ENCODE data around the gene TEAD1.
A peak's percentile ranks its signal among the peaks of the same experiment; 100 is the strongest.

The TEAD1 gene

GRCh38 chr11:12806113-12806512 is 131.9 kb downstream of the TEAD1 start:
- H2BK120ac ChIP-seq (ENCODE audit: low read depth, low read length): no peak overlapping the region
- H3K36me3 ChIP-seq (replicated peaks in 1 of 2; ENCODE audit: control insufficient read depth in 2 of 2, insufficient read depth in 2 of 2, low read length in 2 of 2): peaks cover 8 to 24% of the 10 kb centered on the region in 2 donors
- no peak overlapping the region for H2AFZ ChIP-seq (ENCODE audit: low read length)
- H3K9me3 ChIP-seq (replicated peaks in 1 of 2; ENCODE audit: control insufficient read depth in 2 of 2, insufficient read depth in 1 of 2, low read depth in 1 of 2, low read length in 2 of 2): no peaks in the 10 kb centered on the region
- H2AK5ac ChIP-seq (ENCODE audit: low read depth, low read length): no peak overlapping the region
- no peak overlapping the region for H2BK15ac ChIP-seq (ENCODE audit: low read length)
- no peaks in the 10 kb centered on the region for H3K27me3 ChIP-seq (ENCODE audit: control insufficient read depth in 3 of 3, insufficient read depth in 3 of 3, low read depth in 1 of 3, low read length in 3 of 3)
- no peak overlapping the region for H4K8ac ChIP-seq (ENCODE audit: low read depth, low read length)
- no peak overlapping the region for H3K9ac ChIP-seq (ENCODE audit: low read depth, low read length, poor library complexity)
- no peak overlapping the region for H3K4me3 ChIP-seq (ENCODE audit: low read length in 2 of 2)
- H3K23ac ChIP-seq (ENCODE audit: low read depth, low read length, poor library complexity): no peak overlapping the region
- H3K27ac ChIP-seq (replicated peaks; ENCODE audit: low read length): no peak overlapping the region
- H4K91ac ChIP-seq (ENCODE audit: low read depth, low read length, poor library complexity): no peak overlapping the region
- no peak overlapping the region for H3K4me2 ChIP-seq (ENCODE audit: insufficient read depth, low read length, poor library complexity, severe bottlenecking)
- no peak overlapping the region for H2BK12ac ChIP-seq (ENCODE audit: low read length)
- no peak overlapping the region for H3K4ac ChIP-seq (ENCODE audit: low read length)
- H2BK5ac ChIP-seq (ENCODE audit: low read length): no peak overlapping the region
- H3K79me1 ChIP-seq (ENCODE audit: low read depth, low read length): peaks cover 10% of the 10 kb centered on the region
- peaks cover 20 to 47% of the 10 kb centered on the region in 2 donors for H3K4me1 ChIP-seq (ENCODE audit: control insufficient read depth in 2 of 2, insufficient read depth in 1 of 2, low read depth in 1 of 2, low read length in 2 of 2)
- no peak overlapping the region for H3K14ac ChIP-seq (ENCODE audit: low read length)
- DNase-seq (ENCODE audit: low spot score): no peak
- peak overlapping the region; percentile 1 for H3K18ac ChIP-seq (ENCODE audit: low read length)
- WGBS, 2 donors (ENCODE audit: extremely low coverage in 2 of 2, insufficient read length in 2 of 2, insufficient replicate concordance in 1 of 2): no CpG with 5 or more reads among the region's 2 CpGs

GRCh38 chr11:12807621-12808020 is 133.4 kb downstream of the TEAD1 start:
- Histone ChIP-seq H3K9ac (ENCODE audit: low read depth, low read length, poor library complexity) (no peak overlapping the region), H2BK5ac (ENCODE audit: low read length) (no peak overlapping the region), H2BK120ac (ENCODE audit: low read depth, low read length) (no peak overlapping the region), H3K18ac (ENCODE audit: low read length) (peak overlapping the region; percentile 21), H4K91ac (ENCODE audit: low read depth, low read length, poor library complexity) (no peak overlapping the region), H2BK12ac (ENCODE audit: low read length) (no peak overlapping the region), H3K4ac (ENCODE audit: low read length) (no peak overlapping the region), H3K4me1 (ENCODE audit: control insufficient read depth in 2 of 2, insufficient read depth in 1 of 2, low read depth in 1 of 2, low read length in 2 of 2) (peaks cover 12 to 40% of the 10 kb centered on the region in 2 donors), H2BK15ac (ENCODE audit: low read length) (no peak overlapping the region), H2AFZ (ENCODE audit: low read length) (no peak overlapping the region), H3K9me3 (replicated peaks in 1 of 2; ENCODE audit: control insufficient read depth in 2 of 2, insufficient read depth in 1 of 2, low read depth in 1 of 2, low read length in 2 of 2) (no peaks in the 10 kb centered on the region), H2AK5ac (ENCODE audit: low read depth, low read length) (no peak overlapping the region), H3K79me1 (ENCODE audit: low read depth, low read length) (peaks cover 10% of the 10 kb centered on the region), H3K23ac (ENCODE audit: low read depth, low read length, poor library complexity) (no peak overlapping the region), H4K8ac (ENCODE audit: low read depth, low read length) (no peak overlapping the region), H3K4me3 (ENCODE audit: low read length in 2 of 2) (no peak overlapping the region), H3K36me3 (replicated peaks in 1 of 2; ENCODE audit: control insufficient read depth in 2 of 2, insufficient read depth in 2 of 2, low read length in 2 of 2) (peaks cover 8 to 24% of the 10 kb centered on the region in 2 donors), H3K4me2 (ENCODE audit: insufficient read depth, low read length, poor library complexity, severe bottlenecking) (no peak overlapping the region), H3K27me3 (ENCODE audit: control insufficient read depth in 3 of 3, insufficient read depth in 3 of 3, low read depth in 1 of 3, low read length in 3 of 3) (no peaks in the 10 kb centered on the region), H3K27ac (replicated peaks; ENCODE audit: low read length) (no peak overlapping the region), H3K14ac (ENCODE audit: low read length) (no peak overlapping the region)
- WGBS, 2 donors (ENCODE audit: extremely low coverage in 2 of 2, insufficient read length in 2 of 2, insufficient replicate concordance in 1 of 2): no CpG with 5 or more reads among the region's 6 CpGs
- no peak for DNase-seq (ENCODE audit: low spot score)

GRCh38 chr11:12808519-12808918 is 134.3 kb downstream of the TEAD1 start:
- Histone ChIP-seq H2BK5ac (ENCODE audit: low read length) (no peak overlapping the region), H2BK15ac (ENCODE audit: low read length) (no peak overlapping the region), H2AFZ (ENCODE audit: low read length) (no peak overlapping the region), H3K23ac (ENCODE audit: low read depth, low read length, poor library complexity) (no peak overlapping the region), H4K91ac (ENCODE audit: low read depth, low read length, poor library complexity) (no peak overlapping the region), H3K9ac (ENCODE audit: low read depth, low read length, poor library complexity) (no peak overlapping the region), H3K79me1 (ENCODE audit: low read depth, low read length) (peaks cover 10% of the 10 kb centered on the region), H3K27me3 (ENCODE audit: control insufficient read depth in 3 of 3, insufficient read depth in 3 of 3, low read depth in 1 of 3, low read length in 3 of 3) (no peaks in the 10 kb centered on the region), H3K4me2 (ENCODE audit: insufficient read depth, low read length, poor library complexity, severe bottlenecking) (no peak overlapping the region), H3K36me3 (replicated peaks in 1 of 2; ENCODE audit: control insufficient read depth in 2 of 2, insufficient read depth in 2 of 2, low read length in 2 of 2) (peaks cover 8 to 25% of the 10 kb centered on the region in 2 donors), H3K4ac (ENCODE audit: low read length) (no peak overlapping the region), H2AK5ac (ENCODE audit: low read depth, low read length) (no peak overlapping the region), H3K9me3 (replicated peaks in 1 of 2; ENCODE audit: control insufficient read depth in 2 of 2, insufficient read depth in 1 of 2, low read depth in 1 of 2, low read length in 2 of 2) (no peaks in the 10 kb centered on the region), H2BK12ac (ENCODE audit: low read length) (no peak overlapping the region), H2BK120ac (ENCODE audit: low read depth, low read length) (no peak overlapping the region), H4K8ac (ENCODE audit: low read depth, low read length) (no peak overlapping the region), H3K4me1 (ENCODE audit: control insufficient read depth in 2 of 2, insufficient read depth in 1 of 2, low read depth in 1 of 2, low read length in 2 of 2) (peaks cover 3 to 35% of the 10 kb centered on the region in 2 donors), H3K18ac (ENCODE audit: low read length) (no peak overlapping the region), H3K27ac (replicated peaks; ENCODE audit: low read length) (no peak overlapping the region), H3K4me3 (ENCODE audit: low read length in 2 of 2) (no peak overlapping the region), H3K14ac (ENCODE audit: low read length) (no peak overlapping the region)
- no peak for DNase-seq (ENCODE audit: low spot score)
- no CpG with 5 or more reads among the region's 1 CpG for WGBS, 2 donors (ENCODE audit: extremely low coverage in 2 of 2, insufficient read length in 2 of 2, insufficient replicate concordance in 1 of 2)

GRCh38 chr11:12809364-12809763 is 135.1 kb downstream of the TEAD1 start:
- Histone ChIP-seq H3K36me3 (replicated peaks in 1 of 2; ENCODE audit: control insufficient read depth in 2 of 2, insufficient read depth in 2 of 2, low read length in 2 of 2) (peaks cover 9 to 32% of the 10 kb centered on the region in 2 donors), H2BK120ac (ENCODE audit: low read depth, low read length) (no peak overlapping the region), H3K4me3 (ENCODE audit: low read length in 2 of 2) (no peak overlapping the region), H3K4me1 (ENCODE audit: control insufficient read depth in 2 of 2, insufficient read depth in 1 of 2, low read depth in 1 of 2, low read length in 2 of 2) (peaks cover 2 to 37% of the 10 kb centered on the region in 2 donors), H2AFZ (ENCODE audit: low read length) (no peak overlapping the region), H3K27me3 (ENCODE audit: control insufficient read depth in 3 of 3, insufficient read depth in 3 of 3, low read depth in 1 of 3, low read length in 3 of 3) (no peaks in the 10 kb centered on the region), H3K9me3 (replicated peaks in 1 of 2; ENCODE audit: control insufficient read depth in 2 of 2, insufficient read depth in 1 of 2, low read depth in 1 of 2, low read length in 2 of 2) (no peaks in the 10 kb centered on the region), H3K23ac (ENCODE audit: low read depth, low read length, poor library complexity) (no peak overlapping the region), H2BK15ac (ENCODE audit: low read length) (no peak overlapping the region), H3K18ac (ENCODE audit: low read length) (no peak overlapping the region), H3K27ac (replicated peaks; ENCODE audit: low read length) (no peak overlapping the region), H4K8ac (ENCODE audit: low read depth, low read length) (no peak overlapping the region), H2BK5ac (ENCODE audit: low read length) (no peak overlapping the region), H2BK12ac (ENCODE audit: low read length) (no peak overlapping the region), H4K91ac (ENCODE audit: low read depth, low read length, poor library complexity) (no peak overlapping the region), H3K4me2 (ENCODE audit: insufficient read depth, low read length, poor library complexity, severe bottlenecking) (no peak overlapping the region), H2AK5ac (ENCODE audit: low read depth, low read length) (no peak overlapping the region), H3K14ac (ENCODE audit: low read length) (no peak overlapping the region), H3K9ac (ENCODE audit: low read depth, low read length, poor library complexity) (no peak overlapping the region), H3K79me1 (ENCODE audit: low read depth, low read length) (peaks cover 12% of the 10 kb centered on the region), H3K4ac (ENCODE audit: low read length) (no peak overlapping the region)
- DNase-seq (ENCODE audit: low spot score): no peak
- WGBS, 2 donors (ENCODE audit: extremely low coverage in 2 of 2, insufficient read length in 2 of 2, insufficient replicate concordance in 1 of 2): no CpG with 5 or more reads among the region's 3 CpGs

All from neuronal stem cell (in vitro differentiated cells).